22Rv1 (cell line): ENCODE data around the gene POLD2.

Experiments used
- CTCF ChIP-seq: fragments of 450-650 bp; IDR thresholded peaks from 2 replicates; pipeline ENCODE4 v1.5.1; 2017; ENCODE audit warnings: mild to moderate bottlenecking
- ZFX ChIP-seq: fragments of 450-650 bp; IDR thresholded peaks from 2 replicates; pipeline ENCODE4 v1.6.1; 2017; ENCODE audit warnings: antibody characterized with exemption, borderline replicate concordance

- no peak for TF ChIP-seq CTCF
- no peak for TF ChIP-seq ZFX
Measured at GRCh38 chr7:44158096-44158872, 34.9 kb upstream of the POLD2 start.
